SK-N-SH (cell line): Measurements from ENCODE around the gene CHAC2. TPM values are rescaled to one million over a fixed set of nuclear protein-coding genes. Genes with fewer than 3 reads are reported as not detected.
A peak's percentile ranks its signal among the peaks of the same experiment; 100 is the strongest.

Experiments
- CTCF ChIA-PET: fragments of 300-600, 350-600 bp; formaldehyde crosslinking; extraction: SDS; loops from one replicate; lab custom pipeline; 2021; lab: Yijun Ruan, JAX
- POLR2A ChIA-PET: fragments of 350-600 bp; sonication (Branson Sonifier 250); formaldehyde crosslinking; extraction: SDS; loops from one replicate; lab custom pipeline; 2020; ENCODE audit warnings: antibody characterized with exemption, inconsistent platforms; lab: Yijun Ruan, JAX
- DNase-seq: peaks from one replicate; pipeline ENCODE4 v3.0.0; 2012
- H2AFZ ChIP-seq: fragments of 200-600 bp; sonication (generic); 2 replicates; pipeline ENCODE4 v1.8.1; 2016; ENCODE audit warnings: antibody characterized with exemption, mild to moderate bottlenecking, low read depth
- H3F3A ChIP-seq: fragments of 200-600 bp; sonication (generic); replicated peaks from 2 replicates; pipeline ENCODE3; 2016; ENCODE audit warnings: antibody characterized with exemption, mild to moderate bottlenecking; ENCODE audit not compliant: insufficient read depth
- H3K27ac ChIP-seq, 2 experiments: fragments of 200-500 bp in 1 of 2; fragments of 200-600 bp in 1 of 2; sonication (Bioruptor generic) in 1 of 2; sonication (generic), shearing (Covaris generic) in 1 of 2; 2 replicates each; pipeline versions ENCODE4 v1.5.1 to v1.6.1; 2014 to 2016; ENCODE audit warnings: low read depth in 2 of 2, inconsistent platforms in 1 of 2, low read length in 1 of 2, mild to moderate bottlenecking in 1 of 2, mixed read lengths in 1 of 2
- H3K27me3 ChIP-seq: fragments of 200-600 bp; sonication (generic), shearing (Covaris generic); 2 replicates; pipeline ENCODE4 v1.6.1; 2016; ENCODE audit warnings: mixed run types; ENCODE audit not compliant: insufficient read depth
- H3K36me3 ChIP-seq, 2 experiments: fragments of 200-500 bp in 1 of 2; fragments of 200-600 bp in 1 of 2; sonication (Bioruptor generic) in 1 of 2; sonication (generic) in 1 of 2; replicated peaks in 1 of 2; 2 replicates each; pipeline versions ENCODE3 to v1.5.1; 2014 to 2016; ENCODE audit warnings: low read length in 1 of 2, mild to moderate bottlenecking in 1 of 2; ENCODE audit not compliant: insufficient read depth in 2 of 2, control insufficient read depth in 1 of 2
- H3K4me1 ChIP-seq, 2 experiments: fragments of 200-500 bp in 1 of 2; fragments of 200-600 bp in 1 of 2; sonication (Bioruptor generic) in 1 of 2; sonication (generic), shearing (Covaris generic) in 1 of 2; 2 replicates each; pipeline versions ENCODE4 v1.5.1 to v1.6.1; 2014 to 2016; ENCODE audit warnings: low read depth in 1 of 2, low read length in 1 of 2, mixed run types in 1 of 2; ENCODE audit not compliant: insufficient read depth in 2 of 2, control insufficient read depth in 1 of 2
- H3K4me2 ChIP-seq: fragments of 200-600 bp; sonication (generic), shearing (Covaris generic); 2 replicates; pipeline ENCODE4 v1.6.1; 2017; ENCODE audit warnings: mixed run types
- H3K4me3 ChIP-seq, 2 experiments: fragments of 200-500 bp in 1 of 2; fragments of 200-600 bp in 1 of 2; sonication (Bioruptor generic) in 1 of 2; sonication (generic), shearing (Covaris generic) in 1 of 2; 2 replicates each; pipeline versions ENCODE4 v1.5.1 to v1.8.1; 2014 to 2016; ENCODE audit warnings: low read depth in 2 of 2, inconsistent platforms in 1 of 2, low read length in 1 of 2, mild to moderate bottlenecking in 1 of 2, mixed read lengths in 1 of 2, moderate library complexity in 1 of 2
- H3K79me2 ChIP-seq: fragments of 200-600 bp; sonication (generic); 2 replicates; pipeline ENCODE4 v1.8.1; 2017; ENCODE audit warnings: mild to moderate bottlenecking; ENCODE audit not compliant: insufficient read depth
- H3K9ac ChIP-seq: fragments of 200-600 bp; sonication (generic); 2 replicates; pipeline ENCODE4 v1.6.1; 2017; ENCODE audit warnings: mixed run types
- H3K9me2 ChIP-seq: fragments of 200-600 bp; sonication (generic); 2 replicates; pipeline ENCODE4 v1.6.1; 2017; ENCODE audit warnings: mixed run types
- H3K9me3 ChIP-seq: fragments of 200-600 bp; sonication (generic); 2 replicates; pipeline ENCODE4 v1.6.1; 2017; ENCODE audit warnings: mixed run types, mild to moderate bottlenecking, moderate library complexity
- H4K20me1 ChIP-seq: fragments of 200-600 bp; sonication (generic); 2 replicates; pipeline ENCODE4 v1.6.1; 2017; ENCODE audit warnings: mild to moderate bottlenecking, mixed run types; ENCODE audit not compliant: insufficient read depth
- FOSL2 ChIP-seq: IDR thresholded peaks from 2 replicates; pipeline ENCODE4 v1.4.0; 2012; ENCODE audit warnings: low read depth, mild to moderate bottlenecking, moderate library complexity, borderline replicate concordance
- FOXM1 ChIP-seq: IDR thresholded peaks from 2 replicates; pipeline ENCODE4 v1.4.0; 2012; ENCODE audit warnings: low read depth, mild to moderate bottlenecking
- GABPA ChIP-seq: IDR thresholded peaks from 2 replicates; pipeline ENCODE4 v1.4.0; 2012; ENCODE audit warnings: low read depth, mild to moderate bottlenecking
- MEF2A ChIP-seq: IDR thresholded peaks from 2 replicates; pipeline ENCODE4 v1.4.0; 2012; ENCODE audit warnings: low read depth, borderline replicate concordance
- TAF1 ChIP-seq: IDR thresholded peaks from 2 replicates; pipeline ENCODE4 v1.6.1; 2012; ENCODE audit warnings: low read depth, mild to moderate bottlenecking, low read length, moderate library complexity, borderline replicate concordance
- TCF12 ChIP-seq: IDR thresholded peaks from 2 replicates; pipeline ENCODE4 v1.4.0; 2012
- TEAD4 ChIP-seq: IDR thresholded peaks from 2 replicates; pipeline ENCODE4 v1.4.0; 2012; ENCODE audit warnings: mild to moderate bottlenecking, borderline replicate concordance; ENCODE audit not compliant: insufficient read depth
- YY1 ChIP-seq: IDR thresholded peaks from 2 replicates; pipeline ENCODE4 v1.4.0; 2012; ENCODE audit warnings: low read depth, mild to moderate bottlenecking
- whole genome bisulfite sequencing: methylation state at CpG from one replicate; pipeline ENCODE4 v1.1.6; 2017; ENCODE audit warnings: low lambda C conversion rate; 5-methylcytosine and 5-hydroxymethylcytosine counted together
- polyA plus RNA-seq, 3 experiments: library from polyadenylated mRNA; depleted of rRNA; stranded (reverse); fragments of >200 nt; gene quantifications; 2 replicates each; pipeline ENCODE4 v1.2.3, GENCODE V29; 2012
- TF ChIP-seq, protein P1 (sequence below): IDR thresholded peaks from 2 replicates; pipeline ENCODE4 v1.4.0; 2012; ENCODE audit warnings: low read depth, borderline replicate concordance
- TF ChIP-seq, protein P2 (sequence below): fragments of 200-600 bp; sonication (generic); IDR thresholded peaks from 2 replicates; pipeline ENCODE4 v1.6.1; 2017; ENCODE audit warnings: antibody characterized with exemption, mild to moderate bottlenecking, moderate library complexity

Gene CHAC2
- polyA plus RNA-seq, 1 of the 3 experiments (the other 2 are of a cell fraction) = 2.1 TPM

DNA sequence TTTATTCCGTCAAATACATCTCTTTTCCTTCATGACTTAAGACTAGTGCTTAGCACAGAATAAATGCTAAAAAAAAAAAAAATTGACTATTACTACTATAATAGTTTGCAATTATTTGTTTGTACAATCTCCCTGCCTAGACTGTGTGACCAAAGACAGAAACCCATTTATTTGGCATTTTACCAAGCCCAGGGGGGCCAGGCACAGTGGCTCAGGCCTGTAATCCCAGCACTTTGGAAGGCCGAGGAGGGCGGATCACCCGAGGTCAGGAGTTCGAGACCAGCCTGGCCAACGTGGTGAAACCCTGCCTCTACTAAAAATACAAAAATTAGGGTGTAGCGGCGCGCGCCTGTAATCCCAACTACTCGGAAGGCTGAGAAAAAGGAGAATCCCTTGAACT is 17.8 kb downstream of the CHAC2 start:
- Histone ChIP-seq H2AFZ (no peak overlapping the region), H4K20me1 (peaks cover 8% of the 10 kb centered on the region; the same call in 1 of the 2 replicates), H3K9ac (peak overlapping the region; percentile 86; the same call in 1 of the 2 replicates), H3K4me3 (peak overlapping the region; percentile 88 to 98), H3K9me3 (no peaks in the 10 kb centered on the region), H3K27me3 (no peaks in the 10 kb centered on the region), H3K4me1 (peaks cover 14% of the 10 kb centered on the region in 2 experiments; a peak in 3 of 4 replicates), H3K9me2 (no peaks in the 10 kb centered on the region), H3K4me2 (peak overlapping the region; percentile 85), H3K27ac (no peak overlapping the region), H3F3A (peaks cover 11% of the 10 kb centered on the region), H3K36me3 (peaks cover 0 to 14% of the 10 kb centered on the region in 2 experiments), H3K79me2 (peaks cover 100% of the 10 kb centered on the region)
- ChIA-PET CTCF (interaction anchor here (0.6 kb wide), 1 partner anchor 32 kb away, joined by 3 read pairs; no protein-coding TSS in a partner anchor), POLR2A (interaction anchor here (2.2 kb wide), 1 partner anchor 17 kb away, joined by 20 read pairs; the partner anchor contains the start of gene CHAC2)
- TF ChIP-seq FOXM1 = no peak
- no peak for TF ChIP-seq MEF2A
- TF ChIP-seq, protein P1, sequence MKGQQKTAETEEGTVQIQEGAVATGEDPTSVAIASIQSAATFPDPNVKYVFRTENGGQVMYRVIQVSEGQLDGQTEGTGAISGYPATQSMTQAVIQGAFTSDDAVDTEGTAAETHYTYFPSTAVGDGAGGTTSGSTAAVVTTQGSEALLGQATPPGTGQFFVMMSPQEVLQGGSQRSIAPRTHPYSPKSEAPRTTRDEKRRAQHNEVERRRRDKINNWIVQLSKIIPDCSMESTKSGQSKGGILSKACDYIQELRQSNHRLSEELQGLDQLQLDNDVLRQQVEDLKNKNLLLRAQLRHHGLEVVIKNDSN = no peak
- 41% methylated on average over 11 of the region's 11 CpGs for WGBS
- no peak for DNase-seq

GRCh38 chr2:53786352-53786704 is 18.7 kb downstream of the CHAC2 start:
- Histone ChIP-seq H2AFZ (peak overlapping the region; percentile 86), H3K9me3 (no peaks in the 10 kb centered on the region), H3K4me1 (peaks cover 14% of the 10 kb centered on the region in 2 experiments; a peak in 3 of 4 replicates), H3K36me3 (peaks cover 0 to 9% of the 10 kb centered on the region in 2 experiments), H3K27ac (peak overlapping the region; percentile 81 to 89), H4K20me1 (peaks cover 11% of the 10 kb centered on the region; the same call in 1 of the 2 replicates), H3K4me2 (peak overlapping the region; percentile 85), H3K4me3 (peak overlapping the region; percentile 88 to 98), H3K79me2 (peaks cover 100% of the 10 kb centered on the region), H3K9me2 (no peaks in the 10 kb centered on the region; the same call in 1 of the 2 replicates), H3K27me3 (no peaks in the 10 kb centered on the region), H3F3A (peaks cover 11% of the 10 kb centered on the region), H3K9ac (peak overlapping the region; percentile 86)
- peak; percentile 49 for DNase-seq
- 1% methylated on average over 18 of the region's 18 CpGs for WGBS
- CTCF ChIA-PET = interaction anchor here (0.9 kb wide), 1 partner anchor 19 kb away, joined by 4 read pairs; the partner anchor contains the start of gene CHAC2
- TF ChIP-seq YY1 (no peak), FOSL2 (no peak), TAF1 (no peak), GABPA (no peak), TCF12 (no peak), TEAD4 (no peak)
- TF ChIP-seq, protein P2, sequence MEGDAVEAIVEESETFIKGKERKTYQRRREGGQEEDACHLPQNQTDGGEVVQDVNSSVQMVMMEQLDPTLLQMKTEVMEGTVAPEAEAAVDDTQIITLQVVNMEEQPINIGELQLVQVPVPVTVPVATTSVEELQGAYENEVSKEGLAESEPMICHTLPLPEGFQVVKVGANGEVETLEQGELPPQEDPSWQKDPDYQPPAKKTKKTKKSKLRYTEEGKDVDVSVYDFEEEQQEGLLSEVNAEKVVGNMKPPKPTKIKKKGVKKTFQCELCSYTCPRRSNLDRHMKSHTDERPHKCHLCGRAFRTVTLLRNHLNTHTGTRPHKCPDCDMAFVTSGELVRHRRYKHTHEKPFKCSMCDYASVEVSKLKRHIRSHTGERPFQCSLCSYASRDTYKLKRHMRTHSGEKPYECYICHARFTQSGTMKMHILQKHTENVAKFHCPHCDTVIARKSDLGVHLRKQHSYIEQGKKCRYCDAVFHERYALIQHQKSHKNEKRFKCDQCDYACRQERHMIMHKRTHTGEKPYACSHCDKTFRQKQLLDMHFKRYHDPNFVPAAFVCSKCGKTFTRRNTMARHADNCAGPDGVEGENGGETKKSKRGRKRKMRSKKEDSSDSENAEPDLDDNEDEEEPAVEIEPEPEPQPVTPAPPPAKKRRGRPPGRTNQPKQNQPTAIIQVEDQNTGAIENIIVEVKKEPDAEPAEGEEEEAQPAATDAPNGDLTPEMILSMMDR = no peak
- POLR2A ChIA-PET = interaction anchor here (2.2 kb wide), 1 partner anchor 18 kb away, joined by 20 read pairs; the partner anchor contains the start of gene CHAC2
